Activated CD4-positive, alpha-beta T cell treated with anti-CD3 and anti-CD28 coated beads for 1 hour (primary cell): ENCODE measurements around the gene RNF2.
"Not testable (repeated sequence)": the region's sequence is repeated elsewhere in the genome, so short reads cannot be mapped to it uniquely, and the experiment has no call there.

Experiments used
- DNase-seq: peaks from one replicate; pipeline ENCODE4 v3.0.0-alpha.2; 2020

Gene RNF2

GRCh38 chr1:185044981-185045813, at the start of gene RNF2:
Gene RNF2, plus strand, starts transcription at chr1:185045558. Its CDS starts 41,996 bp downstream, at chr1:185087554.
- peak; percentile 66 for DNase-seq

DNA sequence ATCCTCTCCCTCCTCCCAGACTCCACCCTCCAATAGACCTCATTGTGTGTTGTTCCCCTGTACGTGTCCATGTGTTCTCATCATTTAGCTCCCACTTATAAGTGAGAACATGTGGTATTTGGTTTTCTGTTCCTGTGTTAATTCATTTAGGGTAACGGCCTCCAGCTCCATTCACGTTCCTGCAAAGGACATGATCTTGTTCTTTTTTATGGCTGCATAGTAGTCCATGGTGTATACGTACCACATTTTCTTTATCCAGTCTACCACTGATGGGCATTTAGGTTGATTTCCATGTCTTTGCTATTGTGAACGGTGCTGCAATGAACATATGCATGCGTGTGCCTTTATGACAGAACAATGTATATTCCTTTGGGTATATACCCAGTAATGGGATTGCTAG, 45.4 kb upstream of the RNF2 start:
- DNase-seq = not testable (repeated sequence)

DNA sequence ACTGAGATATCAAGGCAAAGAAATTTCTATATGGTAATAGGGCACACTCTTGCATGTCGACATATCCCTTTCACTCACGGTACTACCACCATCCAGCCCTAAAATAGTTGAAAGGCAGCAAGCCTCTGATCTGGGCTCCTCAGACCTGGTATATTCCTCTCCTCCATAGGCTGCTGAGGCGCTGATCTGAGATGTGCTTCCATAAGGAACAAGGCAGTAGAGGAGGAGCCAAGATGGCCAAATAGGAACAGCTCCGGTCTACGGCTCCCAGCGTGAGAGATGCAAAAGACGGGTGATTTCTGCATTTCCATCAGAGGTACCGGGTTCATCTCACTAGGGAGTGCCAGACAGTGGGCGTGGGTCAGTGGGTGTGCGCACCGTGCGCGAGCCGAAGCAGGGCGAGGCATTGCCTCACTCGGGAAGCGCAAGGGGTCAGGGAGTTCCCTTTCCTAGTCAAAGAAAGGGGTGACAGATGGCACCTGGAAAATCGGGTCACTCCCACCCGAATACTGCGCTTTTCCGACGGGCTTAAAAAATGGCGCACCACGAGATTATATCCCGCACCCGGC, 44.0 kb upstream of the RNF2 start:
- DNase-seq = not testable (repeated sequence)

DNA sequence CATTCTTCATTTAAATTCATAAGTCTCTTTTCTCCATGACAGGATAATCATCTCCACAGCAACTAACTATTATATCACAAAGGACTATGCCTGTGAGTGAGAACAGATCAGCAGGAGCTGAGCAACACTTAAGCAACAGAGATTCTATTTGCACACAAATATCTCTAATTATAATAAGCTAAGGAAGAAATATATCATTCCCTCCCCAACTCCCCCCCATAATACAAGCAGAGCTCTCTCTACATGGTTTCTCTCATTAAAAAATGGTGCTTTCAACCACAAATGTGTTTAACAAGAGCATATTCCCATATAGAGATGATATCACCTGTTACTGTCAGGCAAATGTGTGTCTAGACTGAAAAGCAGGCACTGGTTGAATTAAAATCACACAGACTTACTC, 36.5 kb upstream of the RNF2 start:
- no peak for DNase-seq

DNA sequence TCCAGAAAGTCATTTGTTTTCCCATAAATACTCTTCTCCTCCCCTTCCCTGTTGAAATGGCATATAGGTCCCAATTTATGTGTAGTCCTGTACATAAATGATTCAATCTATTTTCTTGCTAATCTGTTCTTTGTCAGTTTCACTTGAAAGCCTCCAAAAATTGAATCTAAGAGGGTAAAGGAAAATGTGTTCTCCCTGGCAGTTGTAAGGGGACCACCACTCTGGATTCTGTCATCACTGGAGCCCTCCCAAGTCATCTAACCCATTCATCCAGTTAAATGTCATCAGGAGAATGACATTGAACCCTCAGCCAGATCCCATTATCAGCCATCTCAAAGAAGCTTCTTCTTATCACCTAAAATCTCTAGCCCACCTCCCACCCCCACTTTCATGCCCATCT, 35.0 kb upstream of the RNF2 start:
- DNase-seq = no peak

DNA sequence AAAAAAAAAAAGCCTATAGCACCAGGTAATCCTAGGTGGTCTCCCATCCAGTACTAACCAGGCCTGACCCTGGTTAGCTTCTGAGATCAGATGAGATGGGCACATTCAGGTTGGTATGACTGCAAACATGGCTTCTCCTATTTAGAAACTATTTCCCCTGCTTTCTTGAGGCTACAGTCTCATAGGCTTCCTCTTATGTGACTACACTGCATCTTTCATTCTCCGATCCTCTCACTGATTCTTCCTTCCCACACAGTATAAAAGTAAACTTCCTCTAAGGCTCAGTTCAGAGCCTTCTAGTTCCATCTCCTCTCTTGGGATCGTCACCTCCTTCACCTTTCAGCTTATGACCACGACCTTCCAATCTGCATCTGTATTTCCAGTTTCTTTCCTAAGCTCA, 30.4 kb upstream of the RNF2 start:
- DNase-seq = no peak

DNA sequence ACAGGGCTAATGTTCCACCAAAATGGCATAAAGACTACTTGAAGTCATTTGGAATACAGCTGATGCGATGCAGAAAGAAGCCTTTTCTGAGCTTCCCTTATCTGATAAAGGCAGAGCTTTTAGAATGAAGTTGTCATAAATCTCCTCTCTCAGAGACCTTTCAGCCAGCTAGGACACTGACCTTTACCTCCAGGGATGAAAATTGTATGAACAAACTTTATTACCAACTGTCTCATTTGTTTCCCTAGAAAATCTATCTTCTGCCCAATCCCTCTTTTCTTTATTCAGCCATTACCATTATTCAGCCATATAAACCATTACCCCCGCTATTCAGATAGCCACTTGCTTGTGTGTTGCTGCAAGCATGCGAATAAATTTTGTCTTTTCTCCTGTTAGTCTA, 29.7 kb upstream of the RNF2 start:
- no peak for DNase-seq

- DNase-seq = no peak
These were observed 28.5 kb upstream of the RNF2 start for GRCh38 chr1:185016880-185017279.

DNA sequence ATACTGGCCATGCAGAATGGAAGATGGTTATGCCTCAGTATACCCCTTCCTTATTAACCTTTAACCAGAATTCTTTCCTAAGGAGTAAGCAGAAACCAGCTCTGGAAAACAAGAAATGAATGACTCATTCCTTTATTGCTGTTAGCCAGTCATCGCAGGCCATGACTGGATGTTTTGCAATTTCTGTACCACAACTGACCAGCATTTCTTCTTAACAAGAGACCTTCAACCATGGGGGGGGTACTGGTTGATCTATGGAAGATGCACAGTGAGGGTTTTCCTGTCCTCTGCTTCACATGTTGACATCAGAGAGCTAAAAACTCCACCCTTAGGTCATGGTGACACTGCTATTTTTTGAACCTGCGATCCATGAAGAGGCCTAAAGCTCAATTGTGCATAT, 28.0 kb upstream of the RNF2 start:
- DNase-seq = no peak

- no peak for DNase-seq
These were observed 27.4 kb upstream of the RNF2 start for GRCh38 chr1:185017966-185018365.

DNA sequence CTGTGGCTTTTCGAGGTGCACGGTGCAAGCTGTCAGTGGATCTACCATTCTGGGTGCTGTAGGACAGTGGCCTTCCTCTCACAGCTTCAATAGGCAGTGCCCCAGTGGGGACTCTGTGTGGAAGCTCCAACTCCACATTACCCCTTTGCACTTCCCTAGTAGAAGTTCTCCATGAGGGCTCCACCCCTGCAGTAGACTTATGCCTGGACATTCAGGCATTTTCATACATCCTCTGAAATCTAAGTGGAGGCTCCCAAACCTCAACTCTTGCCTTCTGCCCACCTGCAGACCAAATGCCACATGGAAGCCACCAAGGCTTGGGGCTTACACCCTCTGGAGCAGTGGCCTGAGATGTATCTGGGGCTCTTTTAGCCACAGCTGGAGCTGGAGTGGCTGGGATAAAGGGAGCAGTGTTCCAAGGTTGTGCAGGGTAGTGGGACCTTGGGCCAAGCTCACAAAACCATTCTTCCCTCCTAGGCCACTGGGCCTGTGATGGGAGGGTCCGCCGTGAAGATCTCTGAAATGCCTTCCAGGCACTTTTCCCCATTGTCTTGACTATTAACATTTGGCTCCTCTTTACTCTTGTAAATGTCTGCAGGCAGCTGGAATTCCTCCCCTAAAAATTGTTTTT, 18.0 kb upstream of the RNF2 start:
- no peak for DNase-seq

GRCh38 chr1:185033686-185034085, 11.7 kb upstream of the RNF2 start:
- DNase-seq = no peak

GRCh38 chr1:185035258-185035657, 10.1 kb upstream of the RNF2 start:
- DNase-seq = no peak

DNA sequence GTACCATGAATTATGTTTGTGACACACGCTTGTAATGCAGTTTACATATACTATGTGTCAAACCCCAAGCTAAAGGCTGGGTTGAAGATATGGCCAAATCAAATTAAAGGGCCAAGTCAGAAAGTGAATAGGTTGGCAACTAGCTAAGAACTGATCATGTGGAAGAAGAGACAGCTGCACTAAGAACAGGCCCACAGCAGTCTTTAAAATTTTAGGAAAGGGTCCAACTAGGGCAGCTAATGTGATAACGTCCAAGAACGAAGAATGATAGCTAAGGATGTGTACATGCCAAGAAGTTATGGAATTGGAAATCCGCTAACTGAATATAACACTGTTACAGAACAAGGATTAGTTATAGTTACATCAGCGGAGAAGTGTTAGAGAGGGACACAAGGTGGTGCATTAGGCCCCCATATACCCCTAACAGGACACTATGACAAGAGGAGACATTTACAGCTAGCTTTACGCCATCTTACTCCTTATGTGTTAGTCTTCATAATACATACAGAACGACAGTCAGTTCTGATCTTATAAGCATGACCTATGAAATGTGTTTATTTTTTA, 6.5 kb upstream of the RNF2 start:
- no peak for DNase-seq

DNA sequence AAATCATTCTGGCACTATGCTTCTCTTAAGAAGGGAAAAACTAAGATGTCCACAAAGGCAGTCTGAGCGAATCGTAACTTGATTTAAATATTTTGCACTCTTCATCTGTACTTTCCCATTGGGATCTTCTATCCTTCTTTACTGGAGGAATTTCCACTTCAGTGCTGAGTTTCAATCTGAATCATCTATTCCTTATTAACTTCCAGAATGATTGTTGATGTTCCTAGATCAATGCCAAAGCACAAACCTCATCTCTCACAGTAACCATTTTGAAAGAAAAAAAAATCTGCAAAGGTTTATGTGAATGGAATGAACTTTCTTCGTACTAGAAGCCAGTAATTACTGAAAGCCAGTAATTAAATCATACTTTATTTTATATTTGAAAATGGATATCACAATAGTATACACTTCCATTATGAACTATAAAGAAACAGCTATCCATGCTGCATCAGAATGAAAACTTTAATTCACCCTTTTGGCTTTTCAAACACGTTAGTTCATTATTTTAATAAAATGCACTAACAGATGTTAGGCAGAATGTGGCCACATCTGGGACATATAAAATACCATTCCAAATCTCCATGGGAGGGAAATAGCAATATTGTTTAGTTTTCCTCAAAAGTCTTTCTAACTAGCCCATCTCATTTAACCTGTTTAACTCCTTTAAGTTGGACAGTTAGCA, 5.5 kb upstream of the RNF2 start:
- DNase-seq = no peak

- no peak for DNase-seq
These were observed 5.0 kb upstream of the RNF2 start for GRCh38 chr1:185040408-185040735.

DNA sequence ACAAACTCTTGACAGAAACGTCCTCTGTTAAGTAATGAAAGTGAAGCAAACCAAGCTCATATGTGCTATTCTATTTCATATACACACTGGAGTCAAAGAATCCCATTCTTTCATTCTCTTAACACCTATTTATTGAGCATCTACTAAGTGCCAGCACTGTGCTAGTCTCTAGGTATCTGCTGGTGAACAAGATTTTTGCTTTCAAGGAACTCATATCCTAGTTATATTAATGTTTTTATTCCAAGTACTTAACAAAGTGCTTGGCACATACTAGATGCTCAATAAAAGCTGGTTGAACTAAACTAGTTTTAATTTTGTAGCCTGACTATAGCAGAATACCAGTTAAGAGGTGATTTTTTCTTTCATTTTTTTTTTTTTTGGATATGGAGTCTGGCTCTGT, 3.6 kb upstream of the RNF2 start:
- no peak for DNase-seq

GRCh38 chr1:185042737-185043136, 2.6 kb upstream of the RNF2 start:
- DNase-seq = no peak

GRCh38 chr1:185044387-185044786, 971 bp upstream of the RNF2 start:
- no peak for DNase-seq

DNA sequence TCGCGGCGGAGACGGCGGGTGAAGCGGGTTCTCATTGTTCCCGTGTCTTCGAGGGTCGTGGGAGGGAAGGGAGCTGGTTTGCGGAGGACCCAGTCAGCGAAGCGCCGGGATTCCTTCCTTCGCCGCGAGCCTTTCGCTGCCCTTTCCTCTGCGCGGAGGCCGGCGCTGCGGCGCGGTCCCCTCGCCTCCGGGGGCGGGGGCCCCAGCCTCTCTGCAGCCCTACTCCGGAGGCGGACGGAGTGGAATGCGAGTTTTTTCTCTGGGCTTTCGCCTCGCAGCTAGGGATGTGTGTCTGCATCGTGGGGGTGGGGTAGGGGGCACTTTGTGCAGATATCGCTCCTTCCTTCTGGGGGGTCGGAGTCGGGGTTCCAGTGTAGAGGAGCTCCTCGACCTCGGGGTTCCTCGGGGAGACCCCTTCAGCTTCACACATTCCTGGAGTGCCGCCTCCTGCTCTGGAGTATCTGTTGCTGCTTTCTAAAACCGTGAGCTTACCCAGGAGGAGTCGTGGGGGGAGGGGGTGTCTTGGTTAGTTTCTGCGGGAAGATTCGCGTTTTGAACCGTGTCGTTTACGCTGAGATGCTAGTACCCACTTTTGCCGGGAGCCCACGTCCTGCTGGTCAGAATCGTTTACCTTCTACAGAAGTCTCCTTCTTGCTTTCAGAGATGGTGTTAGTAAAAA, 595 bp downstream of the RNF2 start:
- no peak for DNase-seq

DNA sequence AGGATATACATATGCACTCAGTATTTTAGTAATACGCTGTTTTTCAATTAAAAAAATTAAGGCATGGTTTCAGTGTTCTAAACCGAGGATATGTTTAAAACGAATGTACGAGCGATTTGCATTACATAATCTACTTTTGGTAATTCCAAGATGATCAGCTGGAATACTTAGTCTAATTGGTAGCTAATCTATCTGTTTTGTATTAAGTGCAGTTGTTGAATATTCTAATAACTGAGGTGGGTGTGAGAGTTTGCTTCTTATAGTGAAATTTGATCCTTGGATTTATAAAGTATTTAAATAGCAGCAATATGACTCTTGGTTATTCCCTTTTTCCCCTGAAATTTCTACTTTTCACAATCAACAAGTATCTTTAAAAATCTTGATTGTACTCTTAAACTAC, 1.3 kb downstream of the RNF2 start:
- DNase-seq = no peak

- DNase-seq = no peak
These were observed 4.3 kb downstream of the RNF2 start for GRCh38 chr1:185049670-185050069.
